GM12878 (cell line): ENCODE results near the gene GPR171. TPM values are rescaled to one million over a fixed set of nuclear protein-coding genes. Genes with fewer than 3 reads are reported as not detected.

Source experiments
- ATAC-seq: fragments of 200-7000 bp; cut with Tn5 transposase; 3 replicates; pipeline ENCODE4 v1.9.1; 2020; ENCODE audit warnings: mild to moderate bottlenecking, moderate library complexity
- Bru-seq: library from RNA; stranded (reverse); fragments of 400-500 nt; gene quantifications from one replicate; lab custom pipeline; 2021; lab: Mats Ljungman, UMichigan
- BruChase-seq, 2 experiments: library from RNA; stranded (reverse); fragments of 400-500 nt; gene quantifications; one replicate each; lab custom pipeline; 2021; lab: Mats Ljungman, UMichigan
- BruUV-seq: library from RNA; stranded (reverse); fragments of 400-500 nt; replicated peaks from 2 replicates; lab custom pipeline; 2021; lab: Mats Ljungman, UMichigan
- CTCF ChIA-PET: fragments of 300-600 bp; sonication (Branson Sonifier 250); formaldehyde crosslinking; extraction: SDS; loops from one replicate; lab custom pipeline; 2021; ENCODE audit warnings: inconsistent platforms; lab: Yijun Ruan, JAX
- POLR2A ChIA-PET: fragments of 350-600 bp; formaldehyde crosslinking; extraction: SDS; loops from one replicate; lab custom pipeline; 2021; ENCODE audit warnings: inconsistent platforms; lab: Charles Lee
- RAD21 ChIA-PET: fragments of 300-600 bp; sonication (Branson Sonifier 250); formaldehyde crosslinking; loops from one replicate; lab custom pipeline; 2023; ENCODE audit warnings: antibody characterized with exemption; ENCODE audit not compliant: unreplicated experiment; lab: Charles Lee
- SMC1A ChIA-PET: fragments of 300-600 bp; sonication (Branson Sonifier 250); formaldehyde crosslinking; loops from one replicate; lab custom pipeline; 2023; ENCODE audit not compliant: unreplicated experiment, uncharacterized antibody; lab: Charles Lee
- DNase-seq: peaks from one replicate; pipeline ENCODE4 v3.0.0-alpha.2; 2011; ENCODE audit warnings: low read depth, low spot score
- FAIRE-seq: peaks from 3 replicates; lab custom pipeline; 2011; peaks lifted over from hg19 to GRCh38; lab: Jason Lieb, UNC
- H2AFZ ChIP-seq: 2 replicates; pipeline ENCODE4 v1.6.0; 2011; ENCODE audit warnings: low read depth, low read length, control low read depth; ENCODE audit not compliant: control insufficient read depth
- H3K27ac ChIP-seq: 2 replicates; pipeline ENCODE4 v1.5.1; 2011; ENCODE audit warnings: control low read depth; ENCODE audit not compliant: control insufficient read depth, insufficient read depth
- H3K27me3 ChIP-seq, 2 experiments: replicated peaks in 1 of 2; 2 replicates each; pipeline versions ENCODE4 v1.6.0 to v1.6.1; 2011; ENCODE audit warnings: low read length in 1 of 2; ENCODE audit not compliant: control insufficient read depth in 2 of 2, insufficient read depth in 2 of 2
- H3K36me3 ChIP-seq, 2 experiments: 2 replicates each; pipeline ENCODE4 v1.5.1; 2011; ENCODE audit warnings: low read length in 1 of 2; ENCODE audit not compliant: control insufficient read depth in 2 of 2, insufficient read depth in 2 of 2
- H3K4me1 ChIP-seq: 2 replicates; pipeline ENCODE4 v1.6.1; 2011; ENCODE audit warnings: mild to moderate bottlenecking, low read length, moderate library complexity, mixed read lengths; ENCODE audit not compliant: control insufficient read depth, insufficient read depth
- H3K4me2 ChIP-seq: 2 replicates; pipeline ENCODE4 v1.6.0; 2011; ENCODE audit warnings: control low read depth; ENCODE audit not compliant: control insufficient read depth, insufficient read depth
- H3K4me3 ChIP-seq: fragments of 200-600 bp; sonication (generic); 2 replicates; pipeline ENCODE4 v1.5.1; 2016
- H3K79me2 ChIP-seq: 2 replicates; pipeline ENCODE4 v1.6.0; 2011; ENCODE audit warnings: low read length; ENCODE audit not compliant: control insufficient read depth, insufficient read depth
- H3K9ac ChIP-seq: 2 replicates; pipeline ENCODE4 v1.8.0; 2011; ENCODE audit warnings: low read length, control low read depth, mixed read lengths; ENCODE audit not compliant: control insufficient read depth, insufficient read depth
- H3K9me3 ChIP-seq: replicated peaks from 3 replicates; pipeline ENCODE4 v1.5.1; 2011; ENCODE audit warnings: mild to moderate bottlenecking, low read length; ENCODE audit not compliant: control insufficient read depth, insufficient read depth
- H4K20me1 ChIP-seq: 2 replicates; pipeline ENCODE4 v1.6.0; 2011; ENCODE audit not compliant: control insufficient read depth, insufficient read depth
- BCL11A ChIP-seq: IDR thresholded peaks from 2 replicates; pipeline ENCODE4 v1.6.1; 2011; ENCODE audit warnings: low read depth, low read length
- BHLHE40 ChIP-seq, 2 experiments: fragments of 450-650 bp in 1 of 2; IDR thresholded peaks; 2 replicates each; pipeline ENCODE4 v1.6.1; 2011 to 2017; ENCODE audit warnings: low read depth in 2 of 2, borderline replicate concordance in 1 of 2, improper control_type of control experiment in 1 of 2, low read length in 1 of 2, mild to moderate bottlenecking in 1 of 2
- CREM ChIP-seq: IDR thresholded peaks from 2 replicates; pipeline ENCODE4 v1.6.1; 2014; ENCODE audit warnings: antibody characterized with exemption, low read depth
- MLLT1 ChIP-seq: fragments of 450-650 bp; IDR thresholded peaks from 2 replicates; pipeline ENCODE4 v1.6.1; 2016; ENCODE audit warnings: mild to moderate bottlenecking
- MTA2 ChIP-seq: fragments of 450-650 bp; IDR thresholded peaks from 2 replicates; pipeline ENCODE4 v1.6.1; 2016; ENCODE audit warnings: low read depth, mild to moderate bottlenecking, moderate library complexity
- NFIC ChIP-seq: IDR thresholded peaks from 2 replicates; pipeline ENCODE4 v1.6.1; 2012; ENCODE audit warnings: low read depth, mild to moderate bottlenecking, inconsistent platforms, low read length, moderate library complexity
- RELB ChIP-seq: fragments of 450-650 bp; IDR thresholded peaks from 2 replicates; pipeline ENCODE4 v1.6.1; 2017; ENCODE audit warnings: low read depth, mild to moderate bottlenecking, moderate library complexity
- TCF7 ChIP-seq: IDR thresholded peaks from 2 replicates; pipeline ENCODE4 v1.6.1; 2014; ENCODE audit warnings: antibody characterized with exemption, borderline replicate concordance
- ZBTB33 ChIP-seq: fragments of 450-650 bp; IDR thresholded peaks from 2 replicates; pipeline ENCODE4 v1.6.1; 2017; ENCODE audit warnings: mild to moderate bottlenecking
- ZNF274 ChIP-seq: IDR thresholded peaks from one replicate; pipeline ENCODE4 v1.8.0; 2011; ENCODE audit not compliant: insufficient read length, insufficient read depth
- ZNF384 ChIP-seq: IDR thresholded peaks from 2 replicates; pipeline ENCODE4 v1.6.1; 2012; ENCODE audit warnings: low read depth, mild to moderate bottlenecking, low read length, improper control_type of control experiment, borderline replicate concordance
- ZNF622 ChIP-seq: fragments of 450-650 bp; IDR thresholded peaks from 2 replicates; pipeline ENCODE4 v1.6.1; 2017; ENCODE audit warnings: mild to moderate bottlenecking, inconsistent platforms
- ZZZ3 ChIP-seq: IDR thresholded peaks from 2 replicates; pipeline ENCODE4 v1.6.1; 2011; ENCODE audit warnings: low read depth; ENCODE audit not compliant: control insufficient read depth, insufficient read length
- WGBS: methylation state at CpG from one replicate; pipeline ENCODE4 v1.1.6; 2016; ENCODE audit warnings: low lambda C conversion rate; ENCODE audit not compliant: insufficient replicate concordance, insufficient coverage; ENCODE audit errors: missing lambda C conversion rate; 5-methylcytosine and 5-hydroxymethylcytosine counted together
- in situ Hi-C: fragments of 300-500 bp; cut with MboI; formaldehyde crosslinking; loops from 9 replicates; pipeline ENCODE4 v1.14.3; 2018; ENCODE audit warnings: mixed read lengths
- intact Hi-C: fragments of 100-400 bp; cut with micrococcal nuclease; formaldehyde crosslinking; loops from one replicate; pipeline ENCODE4 v1.14.2; 2022; ENCODE audit not compliant: unreplicated experiment
- long read RNA-seq, 2 experiments: library from polyadenylated mRNA; unstranded; transcript quantifications; one replicate each; pipeline ENCODE4 v2.0.0, GENCODE V29; 2019 to 2020
- polyA minus RNA-seq, 3 experiments: library from RNA; depleted of rRNA, polyadenylated mRNA; stranded (reverse); fragments of >200 nt; gene quantifications; 2 replicates each; pipeline ENCODE4 v1.2.3, GENCODE V29; 2011
- polyA plus RNA-seq, 11 experiments: library from polyadenylated mRNA; depleted of rRNA in 4 of 11; unstranded in 6 of 11; stranded (reverse) in 5 of 11; fragments of >200 nt; fragmentation: Nextera tagmentation in 4 of 11; fragmentation: Illumina TruSeq in 1 of 11; extraction: Ambion mirVana in 4 of 11; extraction: Trizol in 1 of 11; gene quantifications; 1 replicate in 1 of 11; 2 replicates in 10 of 11; pipeline versions ENCODE4 v1.2.1 to v1.2.3, GENCODE V29; 2011 to 2016; ENCODE audit warnings: inconsistent platforms in 2 of 11, missing spikeins in 2 of 11, low read depth in 1 of 11
- total RNA-seq, 4 experiments: library from RNA; depleted of rRNA in 3 of 4; stranded (reverse); fragments of >200 nt in 3 of 4; fragmentation: Illumina TruSeq in 1 of 4; extraction: Trizol in 1 of 4; gene quantifications; 2 replicates each; pipeline versions ENCODE4 v1.2.1 to v1.2.3, GENCODE V29; 2013 to 2021

The GPR171 gene
- total RNA-seq (2013; cell fraction: nucleolus; rRNA removed) = not detected in 2 replicates
- total RNA-seq (2014; rRNA removed) = not detected in 2 replicates
- not detected in 2 replicates for total RNA-seq (2014; rRNA removed; fragmentation: Illumina TruSeq; extraction: Trizol)
- not detected in 2 replicates for total RNA-seq (2021)
- polyA plus RNA-seq (2011; ENCODE audit: low read depth) = not detected
- polyA plus RNA-seq (2011; rRNA removed) = 0.07 and 0.26 TPM in 2 replicates
- 0.03 and 11.4 TPM in 2 replicates for polyA plus RNA-seq (2011; cell fraction: cytosol; rRNA removed)
- 0.12 and 0.15 TPM in 2 replicates for polyA plus RNA-seq (2011; cell fraction: nucleus; rRNA removed)
- polyA plus RNA-seq (2012) = 0.17 TPM in 1 of 2 replicates, not detected in the other
- polyA plus RNA-seq (2014; fragmentation: Illumina TruSeq; extraction: Trizol) = not detected in 2 replicates
- polyA plus RNA-seq (2014; fragmentation: Nextera tagmentation; extraction: Ambion mirVana) = under 1 TPM in 1 of 2 experiments, not detected in 1; 0.05 TPM
- polyA plus RNA-seq (2014; rRNA removed) = not detected in 2 replicates
- not detected for polyA plus RNA-seq (2016; fragmentation: Nextera tagmentation; extraction: Ambion mirVana)
- 0.29 TPM in 1 of 2 replicates, not detected in the other for polyA minus RNA-seq (2011; rRNA and poly(A)+ RNA removed)
- not detected in 2 replicates for polyA minus RNA-seq (2011; cell fraction: cytosol; rRNA and poly(A)+ RNA removed)
- polyA minus RNA-seq (2011; cell fraction: nucleus; rRNA and poly(A)+ RNA removed) = not detected in 2 replicates
- Bru-seq, nascent RNA = percentile 11 among the genes with signal in this experiment
- not detected for BruChase-seq, experiment 1, labeled RNA remaining after a 6-hour chase
- BruChase-seq, experiment 2, labeled RNA remaining after a 2-hour chase = not detected
- long read RNA-seq, experiment 1 = 0 reads
- long read RNA-seq, experiment 2, partial matches to known transcripts = 0 of 1 reads
- long read RNA-seq, experiment 2, other reads (novel, unspliced or antisense) = 0 of 1 reads

GRCh38 chr3:151203051-151203420 lies at the start of gene GPR171:
Gene GPR171 (minus strand): TSS chr3:151203216. CDS start chr3:151199386, 3,830 bp downstream.
- Histone ChIP-seq H3K79me2 (no peaks in the 10 kb centered on the region), H2AFZ (no peak within 1 kb of the TSS), H3K9ac (no peak within 1 kb of the TSS), H3K4me2 (peak within 1 kb of the TSS; percentile 38), H3K36me3 (no peaks in the 10 kb centered on the region), H3K27me3 (no peaks in the 10 kb centered on the region; a peak in 1 of 4 replicates), H4K20me1 (no peaks in the 10 kb centered on the region), H3K27ac (no peak within 1 kb of the TSS), H3K4me3 (no peak within 1 kb of the TSS), H3K4me1 (no peaks in the 10 kb centered on the region; the same call in 1 of the 2 replicates), H3K9me3 (no peaks in the 10 kb centered on the region)
- in situ Hi-C loops = no loop called here
- SMC1A ChIA-PET = interaction anchor here (0.6 to 4.2 kb wide), 4 partner anchors 16 to 85 kb away, joined by 3 to 22 read pairs (median 4); no protein-coding TSS in a partner anchor
- POLR2A ChIA-PET = no interaction called here
- WGBS = 34% methylated on average over 3 of the region's 3 CpGs
- CTCF ChIA-PET = interaction anchor here (0.7 to 1.5 kb wide), 5 partner anchors 18 to 129 kb away, joined by 3 to 5 read pairs (median 3); no protein-coding TSS in a partner anchor
- FAIRE-seq (peak; percentile 31), ATAC-seq (peak; percentile 97), DNase-seq (peak; percentile 33)
- intact Hi-C loops = loop anchor here (2.0 kb wide), 1 partner anchor 32 kb away; no protein-coding TSS in a partner anchor
- no TSS peak for BruUV-seq
- RAD21 ChIA-PET = interaction anchor here (1.0 to 1.7 kb wide), 2 partner anchors 28 to 34 kb away, joined by 3 to 5 read pairs; no protein-coding TSS in a partner anchor
- TF ChIP-seq ZNF384 = peak; percentile 45; the same call in 1 of the 2 replicates
- TF ChIP-seq BCL11A = peak; percentile 45; the same call in 1 of the 2 replicates
- TF ChIP-seq TCF7 = no peak; the same call in 1 of the 2 replicates
- no peak for TF ChIP-seq ZNF274
- peak; percentile 77 for TF ChIP-seq MTA2
- peak; percentile 54; the same call in 1 of the 2 replicates for TF ChIP-seq NFIC
- TF ChIP-seq ZBTB33 = no peak
- no peak for TF ChIP-seq ZNF622
- TF ChIP-seq ZZZ3 = no peak
- TF ChIP-seq MLLT1 = 0 out of 2 replicates have a peak, but pooled peaks have one; percentile 46
- peak; percentile 38; the same call in 1 of the 2 replicates for TF ChIP-seq CREM
- TF ChIP-seq RELB = peak; percentile 75; the same call in 1 of the 2 replicates
- TF ChIP-seq BHLHE40 (IDR thresholded peaks at IDR 0.05; ENCODE audit: borderline replicate concordance in 1 of 2, low read depth in 2 of 2, low read length in 1 of 2) = peak; percentile 31 to 43; a peak in 1 of 4 replicates
